ENCODE data around the gene DCDC1.

Gene DCDC1

DNA sequence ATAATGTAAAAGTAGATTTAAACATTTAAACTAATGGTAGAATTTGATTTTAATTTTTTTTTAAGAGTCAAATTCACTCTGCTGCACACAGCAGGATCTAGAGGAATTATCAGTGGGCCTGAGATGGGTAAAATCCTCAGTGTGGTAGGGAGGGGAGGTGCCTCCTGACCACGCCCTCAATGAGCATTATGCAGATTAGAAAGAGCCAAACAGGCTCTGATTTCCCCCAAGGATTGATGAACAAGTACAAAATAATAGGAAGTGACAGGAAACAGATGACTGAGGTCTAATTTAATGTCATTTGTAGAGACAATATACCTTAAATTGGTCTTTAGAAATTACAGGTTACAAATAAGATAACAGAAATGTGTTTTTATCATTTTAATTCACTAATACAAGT lies 155.2 kb downstream of the DCDC1 start:
- no peak for DNase-seq

DNA sequence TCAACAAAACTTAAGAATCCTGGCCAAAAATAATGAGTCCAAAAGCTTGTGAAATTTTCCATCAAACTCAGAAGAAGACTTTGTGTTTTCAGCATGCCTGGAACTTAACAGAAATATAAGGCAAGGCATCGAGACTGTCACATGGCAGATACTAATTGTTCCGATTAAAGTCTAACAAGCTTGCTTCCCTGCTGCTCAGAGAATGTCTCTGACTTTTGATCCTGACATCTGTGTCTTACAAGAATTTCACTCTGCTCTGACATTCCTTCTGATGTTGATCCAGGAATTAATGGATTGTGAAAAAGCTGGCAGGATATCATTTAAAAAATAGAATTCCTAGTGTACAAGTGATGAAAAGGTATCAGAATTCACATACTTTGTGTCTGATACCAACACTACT lies 170.2 kb downstream of the DCDC1 start:
- DNase-seq, result no peak

DNA sequence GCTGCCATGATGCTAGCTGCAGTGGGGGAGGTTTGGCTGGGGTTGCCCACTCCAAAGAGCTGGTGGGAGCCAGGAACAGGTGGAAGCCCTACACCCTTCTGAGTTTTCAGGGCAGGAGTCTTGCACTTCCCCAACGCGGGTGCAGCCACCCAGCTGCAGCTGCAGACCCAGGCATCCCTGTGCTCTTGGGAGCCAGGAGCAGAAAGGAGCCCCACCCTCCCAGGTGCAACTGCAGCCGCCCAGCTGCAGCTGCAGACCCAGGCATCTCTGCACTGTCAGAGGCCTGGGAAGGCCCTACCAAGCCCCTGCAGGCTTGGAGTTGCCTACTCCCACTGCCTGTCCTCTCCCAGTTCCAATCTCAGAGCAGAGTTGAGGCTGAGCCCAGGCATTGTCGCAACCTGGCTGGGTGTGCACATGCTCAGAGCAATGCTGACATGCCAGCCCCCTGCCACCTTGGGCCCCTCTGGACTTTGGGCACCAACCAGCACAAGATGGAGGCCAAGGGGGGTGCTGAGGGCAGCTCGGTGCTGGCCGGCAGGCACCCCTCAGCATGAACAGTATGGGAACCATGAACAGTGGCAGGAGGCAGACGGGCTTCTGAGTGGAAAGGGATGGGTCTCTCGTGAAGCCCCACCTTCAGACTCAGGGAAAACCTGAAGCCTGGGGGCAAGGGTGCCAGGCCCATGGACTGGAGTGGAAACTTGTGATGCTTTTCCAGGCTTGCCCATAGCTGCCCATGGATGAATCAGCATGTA lies 195.4 kb downstream of the DCDC1 start:
- no peak for DNase-seq

DNA sequence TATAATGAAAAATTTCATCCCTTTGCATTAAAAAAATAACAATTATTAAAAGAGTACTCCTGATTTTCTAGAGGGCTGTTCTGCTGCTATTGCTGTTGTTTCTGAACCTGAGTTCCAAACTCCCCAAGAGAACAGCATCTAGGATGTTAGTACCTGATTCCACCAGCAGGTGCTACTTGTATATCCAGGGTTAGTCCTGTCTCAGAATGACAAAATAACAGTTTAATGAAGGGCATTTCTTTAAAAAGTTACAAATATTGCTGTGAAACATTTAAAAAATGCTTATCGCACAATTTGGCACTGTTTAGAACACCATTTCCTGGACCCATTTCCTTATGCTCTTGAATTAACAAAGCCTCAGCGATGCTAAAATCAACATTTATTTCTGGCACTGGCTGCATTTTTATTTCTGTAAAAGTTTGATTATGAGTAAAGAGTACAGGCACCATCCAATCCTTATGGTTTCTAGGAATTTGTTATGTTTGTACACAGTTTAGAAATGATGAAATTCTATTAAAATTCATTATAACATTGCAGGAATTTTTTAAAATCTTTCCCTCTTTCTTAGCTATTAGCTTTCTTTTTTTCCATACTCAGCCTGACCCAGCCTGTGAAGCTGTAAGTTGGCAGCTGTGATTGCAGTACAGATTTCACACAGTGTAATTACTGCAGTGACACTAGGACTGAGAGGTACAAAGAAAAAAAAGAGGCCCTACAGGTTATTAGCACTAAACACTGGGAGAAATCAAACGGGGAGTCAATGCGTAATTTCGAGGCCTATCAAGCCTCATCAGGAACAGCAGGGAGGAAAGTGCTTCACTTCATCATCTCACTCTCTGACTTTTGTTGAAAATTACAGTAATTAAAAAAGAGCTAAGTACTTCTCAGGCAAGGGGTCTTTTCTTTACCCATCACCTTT lies 208.8 kb downstream of the DCDC1 start:
- DNase-seq, result peak in 2 of 3 experiments; percentile 83 to 98

DNA sequence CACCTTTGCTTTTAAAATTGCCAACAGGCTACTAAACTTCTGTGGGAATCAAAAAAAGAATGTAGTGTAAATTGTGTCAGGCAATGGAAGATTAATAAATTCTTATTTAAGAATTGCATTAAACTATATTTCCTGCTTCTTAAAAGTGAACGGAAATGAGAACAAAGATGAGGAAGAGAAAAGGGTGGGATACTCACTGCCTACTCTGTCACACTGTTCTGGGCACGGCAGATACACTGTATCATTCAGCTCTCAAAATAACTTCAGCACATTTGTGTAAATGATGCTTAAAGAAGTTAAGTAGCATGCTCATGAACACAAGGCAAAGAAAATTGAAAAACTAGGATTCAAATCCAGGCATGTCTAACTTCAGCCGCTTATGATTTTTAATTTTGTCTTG lies 218.7 kb downstream of the DCDC1 start:
- no peak for DNase-seq

DNA sequence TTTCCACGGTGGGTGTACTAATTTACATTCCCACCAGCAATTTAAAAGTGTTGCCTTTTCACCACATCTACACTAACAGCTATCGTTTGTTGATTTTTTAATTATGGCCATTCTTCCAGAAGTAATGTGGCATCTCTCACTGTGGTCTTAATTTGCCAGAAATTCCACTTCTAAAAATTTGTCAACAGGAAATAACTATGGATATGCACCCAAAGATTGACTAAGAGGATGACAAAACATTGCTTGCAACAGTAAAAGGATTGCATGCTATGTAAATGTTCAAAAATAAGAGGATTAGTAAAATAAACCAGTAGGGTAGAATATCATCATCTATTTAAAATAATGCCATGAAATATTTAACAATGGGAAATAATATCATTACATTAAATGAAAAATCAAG lies 219.5 kb downstream of the DCDC1 start:
- DNase-seq, result no peak

DNA sequence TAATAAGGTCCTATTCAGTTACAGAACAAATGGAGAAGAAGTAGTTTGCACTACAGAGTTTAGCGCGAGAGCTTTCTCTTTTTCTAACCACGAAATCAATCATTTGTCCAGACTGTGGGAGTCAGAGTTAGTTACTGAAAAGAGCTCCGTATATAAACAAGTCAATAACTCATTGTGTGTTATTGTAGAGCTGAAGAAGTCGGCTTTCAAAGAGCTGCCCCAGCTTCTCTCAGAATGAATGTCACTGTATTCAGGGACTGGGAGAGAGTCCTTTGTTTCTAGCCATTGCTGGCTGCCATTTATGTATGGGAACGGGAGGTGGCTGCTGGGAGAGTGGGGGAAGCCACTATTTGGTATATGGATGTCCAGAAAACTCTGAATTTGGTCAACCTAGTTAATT lies 227.8 kb downstream of the DCDC1 start:
- peak in 2 of 3 experiments; percentile 41 to 62 for DNase-seq

DNA sequence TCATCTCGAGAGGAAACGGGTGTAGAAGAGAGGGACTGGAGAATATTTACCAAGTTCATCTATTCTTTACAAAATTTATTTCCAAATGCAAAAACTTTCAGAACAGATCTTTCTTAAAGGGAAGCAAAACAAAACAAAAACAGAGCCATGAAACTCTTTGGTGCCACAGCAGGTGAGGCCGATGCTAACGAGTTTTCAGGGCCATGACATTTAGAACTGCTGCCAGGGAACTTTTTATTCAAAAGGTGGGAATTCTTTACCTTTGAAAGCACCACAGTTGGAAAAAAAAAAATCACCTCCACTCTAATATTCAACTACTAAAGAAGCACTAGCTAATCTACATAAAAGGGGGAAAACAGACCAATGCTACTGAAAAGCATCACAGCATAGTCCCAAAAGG lies 230.1 kb downstream of the DCDC1 start:
- no peak for DNase-seq

DNA sequence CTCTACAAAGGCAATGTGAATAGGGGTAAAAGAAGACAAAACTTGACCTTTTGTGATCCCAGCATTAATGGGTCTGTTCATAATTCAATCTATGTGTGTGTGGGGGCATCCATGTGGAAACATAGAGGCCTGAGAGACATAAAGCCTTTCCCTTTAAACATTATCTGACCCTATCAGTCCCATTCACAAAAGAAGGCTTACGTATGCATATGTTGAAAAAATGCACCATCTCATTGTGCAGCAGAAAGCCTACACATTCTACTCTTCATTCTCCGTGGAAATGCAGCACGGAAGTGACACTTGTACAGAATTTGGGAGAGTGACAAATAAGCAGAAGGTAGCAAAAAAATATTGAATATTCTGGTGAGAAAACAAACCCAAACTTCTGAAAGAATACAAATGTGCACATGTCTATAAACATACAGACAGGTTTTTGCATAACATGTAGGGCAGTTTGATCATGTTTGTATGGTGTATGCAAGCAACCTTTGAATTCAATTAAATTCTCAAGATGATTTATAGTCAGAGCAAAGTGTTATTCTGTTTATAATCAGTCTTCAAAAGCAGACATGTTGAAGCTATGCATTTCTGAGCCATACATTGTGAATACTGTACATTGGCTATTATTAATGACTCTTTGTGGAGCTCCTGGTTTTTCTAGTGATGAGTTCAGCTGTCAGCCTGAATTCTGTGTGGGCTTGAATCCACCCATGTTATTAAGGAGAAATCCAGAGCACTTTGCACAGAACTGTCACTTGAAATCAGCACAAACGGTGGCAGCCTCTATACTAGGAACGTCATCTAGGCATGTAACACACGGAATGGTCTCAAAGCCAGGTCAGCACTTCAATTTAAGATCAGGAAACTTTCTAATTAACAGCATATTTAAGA lies 236.8 kb downstream of the DCDC1 start:
- peak in 1 of 3 experiments; percentile 12 for DNase-seq

DNA sequence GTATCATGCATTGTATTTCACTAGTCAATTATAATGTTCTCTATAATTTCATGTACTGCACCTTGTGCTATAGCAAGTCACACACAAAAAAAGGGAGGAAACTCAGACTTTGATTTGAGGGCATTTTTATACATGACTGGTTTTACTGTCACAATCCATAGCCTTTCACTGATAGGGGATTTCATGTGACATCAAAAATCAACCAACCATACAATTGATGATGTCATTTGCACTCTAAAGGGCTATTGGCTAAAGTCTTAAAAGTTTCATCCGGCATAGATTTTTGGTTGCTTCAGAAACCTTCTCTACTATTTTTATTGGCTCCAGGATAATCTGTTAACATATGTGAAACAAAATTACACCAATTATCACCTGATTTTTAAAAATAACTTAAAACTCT lies 237.8 kb downstream of the DCDC1 start:
- DNase-seq, result no peak

DNA sequence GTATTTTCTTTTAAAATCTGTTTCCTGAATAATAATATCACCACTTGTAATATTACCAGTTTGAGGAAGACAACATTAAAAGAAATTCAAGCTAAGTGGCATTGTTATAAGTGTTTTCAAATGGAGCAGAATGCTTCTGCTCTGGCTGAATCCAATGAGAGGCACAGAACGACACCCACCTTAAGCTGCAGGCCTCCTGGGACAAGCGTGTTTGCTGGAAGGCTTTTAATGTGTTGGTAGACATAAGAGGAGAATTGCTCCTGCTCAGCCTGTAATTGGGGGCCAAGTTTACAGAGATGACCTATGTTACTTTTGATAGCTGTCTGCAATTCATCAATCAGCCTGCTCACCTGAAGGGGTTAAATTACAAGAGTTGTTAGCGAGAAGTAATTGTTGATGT lies 242.2 kb downstream of the DCDC1 start:
- peak in 1 of 3 experiments; percentile 54 for DNase-seq

DNA sequence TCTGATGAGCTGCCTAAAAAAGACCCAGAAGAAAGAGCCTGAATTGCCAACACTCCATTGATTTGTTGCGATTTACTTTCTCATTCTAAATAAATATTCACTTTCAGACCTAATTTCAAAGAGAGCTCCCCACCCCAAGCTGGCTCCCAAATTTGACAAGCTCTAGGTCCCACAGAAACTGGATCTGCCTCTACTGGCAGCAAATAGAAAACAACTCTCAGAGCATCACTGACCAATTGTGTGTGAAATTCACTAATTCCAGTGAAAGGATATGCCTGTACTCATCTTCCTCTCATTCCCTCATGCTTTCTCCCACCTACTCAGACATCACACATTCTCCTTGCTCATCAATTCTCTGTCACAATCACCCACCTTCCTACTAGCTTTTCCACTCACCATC lies 249.1 kb downstream of the DCDC1 start:
- no peak for DNase-seq

DNA sequence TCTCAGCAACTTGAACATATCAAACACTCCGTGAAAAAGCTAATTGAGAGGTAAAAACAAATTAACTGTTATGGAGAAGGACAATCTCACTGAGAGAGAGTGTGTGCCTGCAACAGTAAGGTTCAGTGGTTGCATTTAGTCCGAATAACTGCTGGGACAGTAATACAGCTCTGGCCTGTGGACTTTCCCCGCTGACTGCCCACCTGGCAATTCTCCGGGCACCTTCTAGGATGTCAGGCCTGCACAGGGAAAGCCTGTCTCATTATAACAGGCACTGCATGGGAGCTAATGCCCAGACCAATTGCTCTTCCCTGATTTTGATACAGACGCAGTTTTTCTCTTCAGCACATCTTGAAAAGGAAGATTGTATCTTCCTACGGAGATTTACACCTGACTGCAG lies 251.0 kb downstream of the DCDC1 start:
- no peak for DNase-seq

DNA sequence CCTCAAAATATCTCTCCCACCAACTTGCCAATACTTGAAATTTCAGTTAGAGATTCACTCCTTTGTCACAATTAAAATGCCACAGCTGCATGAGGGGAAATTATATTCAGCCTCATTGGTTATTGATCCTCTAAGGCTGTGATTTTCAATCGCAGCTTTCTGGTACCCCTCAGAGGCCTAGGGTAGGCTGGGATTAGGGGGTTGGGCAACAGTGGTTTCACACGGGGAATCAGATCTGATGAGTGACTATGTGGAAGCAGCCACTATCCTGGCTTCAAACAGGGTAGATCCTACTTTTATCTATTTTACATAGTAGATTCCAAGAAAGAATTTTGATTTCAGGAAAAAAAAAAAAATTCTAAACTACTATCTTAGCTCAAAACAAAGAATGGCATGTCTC lies 252.5 kb downstream of the DCDC1 start:
- DNase-seq, result no peak

DNA sequence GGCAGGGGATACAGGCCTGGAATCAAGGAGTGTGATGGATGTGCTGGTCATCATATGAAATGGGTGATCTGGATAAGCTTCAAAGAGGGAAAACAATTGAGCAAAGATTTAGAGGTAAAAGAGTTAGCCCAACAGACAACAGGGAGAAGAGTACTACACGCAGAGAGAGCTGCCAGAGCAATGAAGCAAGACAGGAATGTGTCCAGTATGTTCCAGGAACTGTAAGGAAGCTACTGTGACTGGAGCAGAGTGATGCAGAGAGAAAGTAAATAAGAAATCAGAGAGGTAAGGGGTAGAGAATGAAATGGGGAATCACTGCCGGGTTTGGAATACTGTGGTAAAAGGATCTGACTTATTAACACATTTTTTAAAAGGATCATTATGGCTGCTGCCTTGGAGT lies 255.1 kb downstream of the DCDC1 start:
- no peak for DNase-seq

DNA sequence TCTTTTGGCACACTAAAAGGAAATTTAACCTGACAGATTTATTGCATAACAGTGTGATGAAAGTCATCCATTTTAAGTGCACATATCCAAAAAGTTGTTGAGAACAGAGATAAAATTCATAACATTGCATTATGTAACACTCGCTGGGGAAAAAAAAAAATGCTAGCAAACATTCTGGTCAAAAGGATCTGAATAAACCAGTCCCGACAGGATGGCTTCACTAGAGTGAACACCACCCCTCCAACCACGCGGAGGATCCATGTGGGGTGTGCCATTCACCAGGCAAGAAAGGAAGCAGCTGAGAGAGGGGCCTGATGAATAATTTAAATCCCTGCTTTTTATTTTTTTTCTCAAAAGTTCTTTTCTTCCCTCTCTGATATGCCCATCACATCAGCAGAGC lies 258.7 kb downstream of the DCDC1 start:
- no peak for DNase-seq

DNA sequence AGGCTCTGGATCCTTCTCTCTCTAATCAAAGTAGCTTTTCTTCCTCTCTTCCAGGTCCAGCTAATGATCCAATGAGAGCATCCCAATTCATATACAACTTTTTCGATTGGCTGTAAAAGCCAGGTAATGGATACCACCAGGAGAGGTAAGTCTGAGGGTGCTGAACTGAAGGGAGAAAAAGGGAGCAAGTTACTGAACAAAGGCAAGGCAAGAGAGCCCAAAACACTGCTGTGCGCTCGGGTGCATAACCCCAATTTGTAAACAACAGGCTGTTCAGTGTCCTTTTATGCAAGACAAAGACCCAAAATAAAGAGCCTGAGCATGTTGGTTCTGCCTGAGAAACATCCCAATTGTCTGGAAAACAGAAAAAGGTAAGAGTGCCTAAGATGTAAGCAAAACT lies 260.1 kb downstream of the DCDC1 start:
- DNase-seq, result no peak

DNA sequence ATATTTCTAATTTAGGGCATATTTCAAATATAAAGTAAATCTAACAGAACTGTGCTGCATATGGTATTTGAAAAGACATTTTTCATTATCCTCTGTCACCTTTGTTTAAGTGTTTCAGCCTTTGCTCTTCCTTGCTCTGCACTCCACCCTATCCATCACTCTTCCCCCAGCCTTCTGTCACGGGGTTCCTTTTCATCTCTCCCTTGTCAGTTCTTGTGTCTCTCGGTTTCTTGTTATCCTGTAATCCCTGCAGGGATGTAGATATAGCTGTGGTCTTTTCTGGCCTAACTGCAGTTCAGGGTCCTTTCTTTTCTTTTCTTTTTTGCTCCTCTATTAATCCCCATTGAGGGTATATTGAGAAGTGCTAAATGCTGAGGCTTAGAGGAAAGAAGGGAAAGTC lies 261.9 kb downstream of the DCDC1 start:
- DNase-seq, result peak in 1 of 3 experiments; percentile 33

DNA sequence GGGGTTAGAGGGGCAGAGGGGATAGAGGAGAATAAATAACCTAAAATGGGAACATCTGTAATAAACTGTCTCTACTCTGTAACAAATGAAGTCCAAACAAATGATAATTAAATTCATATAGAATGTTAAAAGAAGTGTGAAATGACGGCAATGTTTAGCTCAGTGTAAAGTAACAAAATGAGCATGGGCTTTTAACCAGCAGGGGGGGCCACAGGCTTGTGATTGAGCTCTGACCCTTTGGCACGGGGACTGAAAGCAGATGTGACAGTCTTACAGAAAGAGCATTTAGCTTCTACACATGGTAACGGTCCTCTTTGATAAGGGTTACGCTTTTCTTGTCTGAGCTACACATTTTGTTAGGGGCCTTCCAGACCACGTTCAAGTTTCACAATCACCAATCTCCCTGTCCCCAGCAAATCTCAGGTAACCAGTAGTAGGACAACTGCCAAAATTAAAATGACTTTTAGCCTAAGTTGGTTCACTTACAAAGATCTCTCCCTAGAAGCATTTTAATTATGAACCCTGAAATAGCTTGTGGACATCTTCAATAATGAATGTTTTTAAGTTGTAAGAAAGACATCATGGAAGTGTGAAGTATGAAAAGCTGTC lies 262.5 kb downstream of the DCDC1 start:
- DNase-seq, result peak; percentile 76 to 91 (median 85)

DNA sequence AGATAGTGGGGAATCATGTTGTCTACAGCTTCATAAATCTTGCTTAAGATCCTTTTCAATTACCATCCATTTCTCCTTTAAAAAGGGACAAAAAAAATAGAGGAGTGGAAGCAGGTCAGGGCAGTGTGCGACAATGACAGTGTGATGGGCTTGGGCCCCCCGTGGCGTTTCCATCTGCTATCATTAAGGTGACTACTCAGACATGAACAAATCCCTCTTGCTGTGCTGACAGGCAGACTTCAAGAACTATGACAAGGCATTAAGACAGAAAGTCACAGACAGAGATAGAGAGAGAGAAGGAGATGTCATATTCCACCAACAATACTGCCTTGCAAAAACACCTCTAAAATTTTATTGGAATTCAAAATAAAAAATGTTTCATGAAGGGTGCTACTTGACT lies 263.2 kb downstream of the DCDC1 start:
- DNase-seq, result peak; percentile 22 to 91 (median 73)

DNA sequence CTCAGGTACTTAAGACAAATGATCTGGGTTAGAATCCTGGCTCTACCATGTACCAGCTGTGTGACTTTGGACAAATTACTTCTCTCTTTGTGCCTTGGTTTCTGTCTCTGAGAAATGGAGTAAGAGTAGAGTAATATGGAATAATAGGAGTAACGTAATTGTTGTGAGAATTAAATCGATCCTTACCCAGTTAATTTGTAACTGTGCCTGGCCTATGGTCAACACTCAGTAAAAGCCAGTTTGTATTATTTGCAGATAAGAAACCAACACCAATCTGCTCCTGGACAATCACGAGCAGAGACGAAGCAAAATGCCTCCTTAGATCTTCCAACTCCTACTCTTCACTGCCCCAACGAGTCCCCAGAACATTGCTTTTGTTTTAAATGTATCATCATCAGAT lies 266.7 kb downstream of the DCDC1 start:
- DNase-seq, result no peak

DNA sequence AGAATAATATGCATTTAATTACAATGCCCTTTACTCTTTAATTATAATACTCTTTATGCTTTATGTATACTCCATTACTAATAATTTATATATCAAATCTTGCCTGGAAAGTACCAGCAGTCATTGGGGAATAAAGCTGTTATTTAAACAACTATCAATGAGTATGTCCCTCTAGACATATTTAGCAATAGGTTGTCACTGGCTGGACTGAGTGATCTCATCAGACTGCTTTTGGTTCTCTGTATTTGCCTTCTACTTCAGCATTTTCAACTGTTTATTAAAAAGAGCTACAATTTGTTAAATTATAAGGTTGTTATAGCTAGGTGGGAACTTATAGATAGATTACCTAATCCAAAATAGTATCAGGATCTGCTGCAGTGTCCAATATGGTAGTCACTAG lies 267.2 kb downstream of the DCDC1 start:
- DNase-seq, result no peak
